ENCODE results near the gene PTPRM.

Gene PTPRM

GRCh38 chr18:8029061-8029460 lies 461.9 kb downstream of the PTPRM start:
- no peak for DNase-seq
- H3K27ac ChIP-seq (ENCODE audit: low read length), result no peak overlapping the region
- TF ChIP-seq EZH2 (IDR thresholded peaks at IDR 0.05; ENCODE audit: borderline replicate concordance, low read depth, low read length, severe bottlenecking) (no peak), CTCF (IDR thresholded peaks at IDR 0.05; ENCODE audit: borderline replicate concordance, extremely low read depth, low read length, poor library complexity, severe bottlenecking) (no peak)
- H3K4me3 ChIP-seq (ENCODE audit: low read depth in 1 of 2, low read length in 2 of 2), result no peak overlapping the region
- no peak overlapping the region for H3K9ac ChIP-seq (ENCODE audit: low read depth, low read length)
- ATAC-seq (ENCODE audit: insufficient read depth, low read depth), result no peak
- H3K4me2 ChIP-seq (ENCODE audit: insufficient read depth, low read length), result no peak overlapping the region
- H3K4me1 ChIP-seq (ENCODE audit: insufficient read depth, low read length), result no peaks in the 10 kb centered on the region
- H3K9me3 ChIP-seq (ENCODE audit: insufficient read depth, low read length, severe bottlenecking), result no peaks in the 10 kb centered on the region
- no peak overlapping the region for H2AFZ ChIP-seq (ENCODE audit: low read depth, low read length)
- H3K27me3 ChIP-seq (ENCODE audit: insufficient read depth, low read length, poor library complexity), result no peaks in the 10 kb centered on the region
- H3K36me3 ChIP-seq (ENCODE audit: insufficient read depth, low read length), result no peaks in the 10 kb centered on the region
- no peaks in the 10 kb centered on the region for H4K20me1 ChIP-seq (ENCODE audit: insufficient read depth, low read length)
- H3K79me2 ChIP-seq (ENCODE audit: insufficient read depth, low read length), result no peaks in the 10 kb centered on the region

DNA sequence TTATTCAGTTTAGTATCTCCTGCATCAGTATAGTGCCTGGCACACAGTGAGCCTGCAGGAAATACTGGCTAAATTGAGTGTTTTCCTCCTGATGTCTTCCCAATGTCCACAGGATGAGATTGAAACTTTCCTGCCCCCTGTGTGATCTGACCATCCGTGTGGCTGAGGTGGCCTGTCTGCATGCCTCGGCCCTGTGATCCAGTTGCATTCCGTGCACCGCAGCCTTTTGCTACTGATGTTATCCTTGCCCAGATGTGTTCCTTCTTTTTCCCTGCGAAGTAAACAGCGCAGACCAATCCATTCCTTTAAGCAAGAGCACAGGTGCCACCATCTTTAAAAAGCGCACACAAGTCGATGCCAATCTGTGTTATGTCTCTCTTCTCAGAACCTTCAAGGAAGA lies 462.6 kb downstream of the PTPRM start:
- Histone ChIP-seq H3K79me2 (ENCODE audit: insufficient read depth, low read length) (no peaks in the 10 kb centered on the region), H3K27me3 (ENCODE audit: insufficient read depth, low read length, poor library complexity) (no peaks in the 10 kb centered on the region), H3K4me2 (ENCODE audit: insufficient read depth, low read length) (no peak overlapping the region), H3K9me3 (ENCODE audit: insufficient read depth, low read length, severe bottlenecking) (no peaks in the 10 kb centered on the region), H3K27ac (ENCODE audit: low read length) (no peak overlapping the region), H3K9ac (ENCODE audit: low read depth, low read length) (no peak overlapping the region), H3K36me3 (ENCODE audit: insufficient read depth, low read length) (no peaks in the 10 kb centered on the region), H3K4me1 (ENCODE audit: insufficient read depth, low read length) (no peaks in the 10 kb centered on the region), H2AFZ (ENCODE audit: low read depth, low read length) (no peak overlapping the region), H4K20me1 (ENCODE audit: insufficient read depth, low read length) (no peaks in the 10 kb centered on the region), H3K4me3 (ENCODE audit: low read depth in 1 of 2, low read length in 2 of 2) (no peak overlapping the region)
- no peak for DNase-seq
- no peak for ATAC-seq (ENCODE audit: insufficient read depth, low read depth)
- TF ChIP-seq CTCF (IDR thresholded peaks at IDR 0.05; ENCODE audit: borderline replicate concordance, extremely low read depth, low read length, poor library complexity, severe bottlenecking) (no peak), EZH2 (IDR thresholded peaks at IDR 0.05; ENCODE audit: borderline replicate concordance, low read depth, low read length, severe bottlenecking) (no peak)

DNA sequence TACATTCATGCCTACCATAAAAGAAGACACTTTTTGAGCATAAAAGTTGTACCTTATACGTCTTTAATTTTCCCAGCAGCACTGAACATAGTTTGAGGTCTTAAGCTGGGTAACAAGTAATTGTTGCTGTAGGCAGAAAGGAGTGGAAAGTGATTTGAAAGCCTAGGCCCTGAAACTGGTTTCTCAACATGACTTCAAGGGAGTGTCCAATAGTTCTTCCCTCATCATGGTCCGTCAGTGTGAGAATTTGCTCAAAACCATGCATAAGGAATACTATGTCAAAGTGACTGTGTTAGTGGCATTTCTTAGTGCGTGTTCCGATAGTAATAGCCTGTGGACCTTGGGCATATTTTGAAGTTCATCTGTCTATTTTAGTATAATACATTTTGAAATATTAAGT lies 463.1 kb downstream of the PTPRM start:
- no peak for ATAC-seq (ENCODE audit: insufficient read depth, low read depth)
- no peak overlapping the region for H3K4me2 ChIP-seq (ENCODE audit: insufficient read depth, low read length)
- no peaks in the 10 kb centered on the region for H3K9me3 ChIP-seq (ENCODE audit: insufficient read depth, low read length, severe bottlenecking)
- TF ChIP-seq EZH2 (IDR thresholded peaks at IDR 0.05; ENCODE audit: borderline replicate concordance, low read depth, low read length, severe bottlenecking) (no peak), CTCF (IDR thresholded peaks at IDR 0.05; ENCODE audit: borderline replicate concordance, extremely low read depth, low read length, poor library complexity, severe bottlenecking) (no peak)
- no peaks in the 10 kb centered on the region for H3K79me2 ChIP-seq (ENCODE audit: insufficient read depth, low read length)
- no peak overlapping the region for H3K27ac ChIP-seq (ENCODE audit: low read length)
- no peak overlapping the region for H3K4me3 ChIP-seq (ENCODE audit: low read depth in 1 of 2, low read length in 2 of 2)
- H3K36me3 ChIP-seq (ENCODE audit: insufficient read depth, low read length), result no peaks in the 10 kb centered on the region
- H4K20me1 ChIP-seq (ENCODE audit: insufficient read depth, low read length), result no peaks in the 10 kb centered on the region
- H3K4me1 ChIP-seq (ENCODE audit: insufficient read depth, low read length), result no peaks in the 10 kb centered on the region
- no peak for DNase-seq
- no peak overlapping the region for H2AFZ ChIP-seq (ENCODE audit: low read depth, low read length)
- H3K27me3 ChIP-seq (ENCODE audit: insufficient read depth, low read length, poor library complexity), result no peaks in the 10 kb centered on the region
- H3K9ac ChIP-seq (ENCODE audit: low read depth, low read length), result no peak overlapping the region

DNA sequence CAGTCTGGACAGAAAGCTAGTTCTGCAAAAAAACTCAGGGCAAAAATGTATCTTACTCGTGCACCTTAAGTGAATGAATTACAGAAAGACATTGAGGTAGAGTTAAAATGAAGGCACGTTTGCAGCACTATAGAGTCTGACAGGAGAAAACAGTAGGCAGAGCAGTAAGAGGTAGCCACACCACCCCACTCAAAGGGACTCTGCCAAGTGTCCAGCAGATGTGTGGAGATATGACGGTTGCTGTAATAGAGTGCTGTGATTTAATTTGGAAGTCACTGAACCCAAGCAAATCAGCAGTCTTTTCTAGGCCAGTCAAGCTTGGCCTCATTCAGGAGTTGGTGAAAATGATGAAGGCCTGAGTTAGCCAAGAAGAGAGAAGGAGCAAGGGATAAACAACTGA lies 464.4 kb downstream of the PTPRM start:
- Histone ChIP-seq H3K9ac (ENCODE audit: low read depth, low read length) (no peak overlapping the region), H3K4me2 (ENCODE audit: insufficient read depth, low read length) (no peak overlapping the region), H3K36me3 (ENCODE audit: insufficient read depth, low read length) (no peaks in the 10 kb centered on the region), H3K27ac (ENCODE audit: low read length) (no peak overlapping the region), H3K79me2 (ENCODE audit: insufficient read depth, low read length) (no peaks in the 10 kb centered on the region), H3K4me1 (ENCODE audit: insufficient read depth, low read length) (no peaks in the 10 kb centered on the region), H2AFZ (ENCODE audit: low read depth, low read length) (no peak overlapping the region), H4K20me1 (ENCODE audit: insufficient read depth, low read length) (no peaks in the 10 kb centered on the region), H3K9me3 (ENCODE audit: insufficient read depth, low read length, severe bottlenecking) (no peaks in the 10 kb centered on the region), H3K27me3 (ENCODE audit: insufficient read depth, low read length, poor library complexity) (no peaks in the 10 kb centered on the region), H3K4me3 (ENCODE audit: low read depth in 1 of 2, low read length in 2 of 2) (no peak overlapping the region)
- TF ChIP-seq EZH2 (IDR thresholded peaks at IDR 0.05; ENCODE audit: borderline replicate concordance, low read depth, low read length, severe bottlenecking) (no peak), CTCF (IDR thresholded peaks at IDR 0.05; ENCODE audit: borderline replicate concordance, extremely low read depth, low read length, poor library complexity, severe bottlenecking) (no peak)
- ATAC-seq (ENCODE audit: insufficient read depth, low read depth) (no peak), DNase-seq (no peak)

All from DND-41 (cell line).